Tibial nerve (tissue), 3 donors: ENCODE measurements around the gene KRT32.

Experiments used
- EP300 ChIP-seq, 2 donors: sonication (generic); formaldehyde crosslinking; IDR thresholded peaks; one replicate each; pipeline ENCODE4 v1.6.1; 2017; ENCODE audit warnings: antibody characterized with exemption in 2 of 2, mild to moderate bottlenecking in 1 of 2
- POLR2A ChIP-seq, 2 donors: fragments of 450-650 bp; IDR thresholded peaks; one replicate each; pipeline ENCODE4 v1.6.1; 2017; ENCODE audit warnings: antibody characterized with exemption in 2 of 2, mild to moderate bottlenecking in 2 of 2, moderate library complexity in 2 of 2

DNA sequence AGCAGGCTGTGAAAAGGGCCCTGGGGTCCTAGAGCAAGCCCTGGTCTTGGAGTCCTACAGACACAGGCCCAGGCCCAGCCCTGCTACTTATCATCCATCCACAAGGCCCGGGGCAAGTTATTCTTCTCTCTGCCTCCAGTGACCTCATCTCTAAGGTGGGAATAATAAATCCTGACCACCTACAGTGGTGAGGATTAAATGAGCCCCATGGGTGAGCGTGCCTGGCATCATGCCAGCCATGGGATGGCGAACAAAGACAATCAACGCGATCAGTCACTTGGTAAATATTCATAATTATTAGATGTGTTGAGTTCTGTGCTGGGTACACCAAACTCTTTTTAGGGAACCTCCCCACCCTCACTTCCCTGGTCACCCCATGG, 46.0 kb upstream of the KRT32 start:
- TF ChIP-seq POLR2A (IDR thresholded peaks at IDR 0.05) (no peak), EP300 (IDR thresholded peaks at IDR 0.05) (no peak)
